Activated CD4-positive, alpha-beta T cell treated with anti-CD3 and anti-CD28 coated beads, Interleukin-2, amount 10 ng/mL, durations not matched to agents 7 days and 5 days (primary cell): ENCODE results near the gene SEMA6A. TPM values are rescaled to one million over a fixed set of nuclear protein-coding genes. Genes with fewer than 3 reads are reported as not detected.

Experiments used
- CTCF ChIA-PET: fragments of 350-600 bp; sonication (Branson Sonifier 250); formaldehyde crosslinking; loops from one replicate; lab custom pipeline; 2021; ENCODE audit warnings: antibody characterized with exemption; lab: Charles Lee
- POLR2A ChIA-PET: fragments of 350-600 bp; sonication (Branson Sonifier 250); formaldehyde crosslinking; loops from one replicate; lab custom pipeline; 2021; ENCODE audit warnings: antibody characterized with exemption; lab: Charles Lee
- DNase-seq: peaks from one replicate; pipeline ENCODE4 v3.0.0-alpha.2; 2020
- H3K27ac Mint-ChIP-seq: one replicate; pipeline ENCODE4 v1.8.0; 2021; ENCODE audit warnings: mild to moderate bottlenecking, moderate library complexity, mixed read lengths
- H3K27me3 Mint-ChIP-seq: one replicate; pipeline ENCODE4 v1.8.0; 2021; ENCODE audit warnings: mixed read lengths
- H3K36me3 Mint-ChIP-seq: one replicate; pipeline ENCODE4 v1.8.0; 2021; ENCODE audit warnings: low read depth, mixed read lengths
- H3K4me1 Mint-ChIP-seq: one replicate; pipeline ENCODE4 v1.8.0; 2021; ENCODE audit warnings: mixed read lengths
- H3K4me3 Mint-ChIP-seq: one replicate; pipeline ENCODE4 v1.8.0; 2021; ENCODE audit warnings: mild to moderate bottlenecking, moderate library complexity, mixed read lengths
- H3K9me3 Mint-ChIP-seq: one replicate; pipeline ENCODE4 v1.8.0; 2021; ENCODE audit warnings: mixed read lengths
- total RNA-seq, 2 experiments: library from RNA; stranded (reverse); gene quantifications; one replicate each; pipeline ENCODE4 v1.2.3, GENCODE V29; 2021

The SEMA6A gene
- total RNA-seq, 2 experiments from 2014 or later = not detected

- no peaks in the 10 kb centered on the region for H3K9me3 Mint-ChIP-seq
- peaks cover 2% of the 10 kb centered on the region for H3K36me3 Mint-ChIP-seq
- no peak for DNase-seq
- CTCF ChIA-PET = no interaction called here
- POLR2A ChIA-PET = no interaction called here
- H3K4me1 Mint-ChIP-seq = no peaks in the 10 kb centered on the region
- H3K27ac Mint-ChIP-seq = no peak overlapping the region
- H3K27me3 Mint-ChIP-seq = no peaks in the 10 kb centered on the region
- no peak overlapping the region for H3K4me3 Mint-ChIP-seq
Measured at GRCh38 chr5:116418016-116418415, 156.6 kb downstream of the SEMA6A start.

- no peak overlapping the region for H3K27ac Mint-ChIP-seq
- peaks cover 2% of the 10 kb centered on the region for H3K36me3 Mint-ChIP-seq
- ChIA-PET POLR2A (no interaction called here), CTCF (interaction anchor here (1.0 kb wide), 1 partner anchor 10 kb away, joined by 3 read pairs; no protein-coding TSS in a partner anchor)
- H3K9me3 Mint-ChIP-seq = no peaks in the 10 kb centered on the region
- H3K27me3 Mint-ChIP-seq = no peaks in the 10 kb centered on the region
- no peak for DNase-seq
- no peak overlapping the region for H3K4me3 Mint-ChIP-seq
- H3K4me1 Mint-ChIP-seq = no peaks in the 10 kb centered on the region
Measured at GRCh38 chr5:116415989-116416388, 158.6 kb downstream of the SEMA6A start.

- Mint-ChIP-seq H3K4me3 (no peak overlapping the region), H3K27me3 (no peaks in the 10 kb centered on the region), H3K36me3 (peaks cover 2% of the 10 kb centered on the region), H3K9me3 (no peaks in the 10 kb centered on the region), H3K4me1 (no peaks in the 10 kb centered on the region), H3K27ac (no peak overlapping the region)
- ChIA-PET POLR2A (no interaction called here), CTCF (no interaction called here)
- no peak for DNase-seq
Measured at GRCh38 chr5:116415182-116415581, 159.4 kb downstream of the SEMA6A start.

- ChIA-PET CTCF (interaction anchor here (0.6 kb wide), 1 partner anchor 81 kb away, joined by 4 read pairs; no protein-coding TSS in a partner anchor), POLR2A (no interaction called here)
- Mint-ChIP-seq H3K36me3 (no peaks in the 10 kb centered on the region), H3K9me3 (no peaks in the 10 kb centered on the region), H3K27me3 (no peaks in the 10 kb centered on the region), H3K4me1 (no peaks in the 10 kb centered on the region), H3K27ac (no peak overlapping the region), H3K4me3 (no peak overlapping the region)
- no peak for DNase-seq
Measured at GRCh38 chr5:116411101-116411571, 163.5 kb downstream of the SEMA6A start.

GRCh38 chr5:116410336-116410890 is 164.2 kb downstream of the SEMA6A start:
- ChIA-PET POLR2A (no interaction called here), CTCF (interaction anchor here (1.1 kb wide), 1 partner anchor 18 kb away, joined by 3 read pairs; no protein-coding TSS in a partner anchor)
- Mint-ChIP-seq H3K27me3 (no peaks in the 10 kb centered on the region), H3K4me1 (no peaks in the 10 kb centered on the region), H3K4me3 (no peak overlapping the region), H3K9me3 (no peaks in the 10 kb centered on the region), H3K27ac (no peak overlapping the region), H3K36me3 (no peaks in the 10 kb centered on the region)
- no peak for DNase-seq

- ChIA-PET CTCF (interaction anchor here (1.1 kb wide), 1 partner anchor 17 kb away, joined by 3 read pairs; no protein-coding TSS in a partner anchor), POLR2A (no interaction called here)
- no peak for DNase-seq
- no peaks in the 10 kb centered on the region for H3K4me1 Mint-ChIP-seq
- no peaks in the 10 kb centered on the region for H3K9me3 Mint-ChIP-seq
- H3K4me3 Mint-ChIP-seq = no peak overlapping the region
- H3K36me3 Mint-ChIP-seq = no peaks in the 10 kb centered on the region
- no peaks in the 10 kb centered on the region for H3K27me3 Mint-ChIP-seq
- H3K27ac Mint-ChIP-seq = no peak overlapping the region
Measured at GRCh38 chr5:116409591-116410296, 164.9 kb downstream of the SEMA6A start.

GRCh38 chr5:116406306-116407041 is 168.1 kb downstream of the SEMA6A start:
- Mint-ChIP-seq H3K4me3 (no peak overlapping the region), H3K27ac (no peak overlapping the region), H3K36me3 (no peaks in the 10 kb centered on the region), H3K9me3 (no peaks in the 10 kb centered on the region), H3K27me3 (no peaks in the 10 kb centered on the region), H3K4me1 (no peaks in the 10 kb centered on the region)
- ChIA-PET CTCF (no interaction called here), POLR2A (no interaction called here)
- DNase-seq = no peak

GRCh38 chr5:116404792-116405191 is 169.8 kb downstream of the SEMA6A start:
- H3K27ac Mint-ChIP-seq = no peak overlapping the region
- H3K4me3 Mint-ChIP-seq = no peak overlapping the region
- CTCF ChIA-PET = no interaction called here
- H3K9me3 Mint-ChIP-seq = no peaks in the 10 kb centered on the region
- DNase-seq = no peak
- H3K4me1 Mint-ChIP-seq = no peaks in the 10 kb centered on the region
- POLR2A ChIA-PET = no interaction called here
- no peaks in the 10 kb centered on the region for H3K27me3 Mint-ChIP-seq
- no peaks in the 10 kb centered on the region for H3K36me3 Mint-ChIP-seq

GRCh38 chr5:116404016-116404415 is 170.6 kb downstream of the SEMA6A start:
- Mint-ChIP-seq H3K27me3 (no peaks in the 10 kb centered on the region), H3K4me1 (no peaks in the 10 kb centered on the region), H3K9me3 (no peaks in the 10 kb centered on the region), H3K27ac (no peak overlapping the region), H3K36me3 (no peaks in the 10 kb centered on the region), H3K4me3 (no peak overlapping the region)
- ChIA-PET CTCF (no interaction called here), POLR2A (no interaction called here)
- no peak for DNase-seq

- ChIA-PET POLR2A (no interaction called here), CTCF (interaction anchor here (1.1 kb wide), 1 partner anchor 15 kb away, joined by 4 read pairs; no protein-coding TSS in a partner anchor)
- H3K4me1 Mint-ChIP-seq = no peaks in the 10 kb centered on the region
- H3K9me3 Mint-ChIP-seq = no peaks in the 10 kb centered on the region
- H3K36me3 Mint-ChIP-seq = no peaks in the 10 kb centered on the region
- DNase-seq = no peak
- H3K4me3 Mint-ChIP-seq = no peak overlapping the region
- no peak overlapping the region for H3K27ac Mint-ChIP-seq
- no peaks in the 10 kb centered on the region for H3K27me3 Mint-ChIP-seq
Measured at GRCh38 chr5:116402235-116402634, 172.4 kb downstream of the SEMA6A start.

- CTCF ChIA-PET = interaction anchor here (1.1 kb wide), 1 partner anchor 14 kb away, joined by 4 read pairs; no protein-coding TSS in a partner anchor
- no peaks in the 10 kb centered on the region for H3K4me1 Mint-ChIP-seq
- no peak overlapping the region for H3K27ac Mint-ChIP-seq
- H3K9me3 Mint-ChIP-seq = no peaks in the 10 kb centered on the region
- no peaks in the 10 kb centered on the region for H3K36me3 Mint-ChIP-seq
- H3K4me3 Mint-ChIP-seq = no peak overlapping the region
- H3K27me3 Mint-ChIP-seq = no peaks in the 10 kb centered on the region
- POLR2A ChIA-PET = no interaction called here
- DNase-seq = no peak
Measured at GRCh38 chr5:116401576-116401975, 173.0 kb downstream of the SEMA6A start.

- ChIA-PET POLR2A (no interaction called here), CTCF (interaction anchor here (0.6 kb wide), 2 partner anchors 26 to 327 kb away, joined by 3 read pairs; no protein-coding TSS in a partner anchor)
- Mint-ChIP-seq H3K9me3 (no peaks in the 10 kb centered on the region), H3K4me1 (no peaks in the 10 kb centered on the region), H3K36me3 (no peaks in the 10 kb centered on the region), H3K27me3 (no peaks in the 10 kb centered on the region), H3K4me3 (no peak overlapping the region), H3K27ac (no peak overlapping the region)
- no peak for DNase-seq
Measured at GRCh38 chr5:116396476-116397099, 178.0 kb downstream of the SEMA6A start.
